Limb (tissue), 2 donors: Measurements from ENCODE around the gene FAM107B.
A peak's percentile ranks its signal among the peaks of the same experiment; 100 is the strongest.
"Not testable (repeated sequence)": the region's sequence is repeated elsewhere in the genome, so short reads cannot be mapped to it uniquely, and the experiment has no call there.

Experiments
- DNase-seq, 2 donors: peaks; one replicate each; pipeline ENCODE4 v3.0.0-alpha.2; 2016; ENCODE audit errors: extremely low spot score in 2 of 2

Gene FAM107B

DNA sequence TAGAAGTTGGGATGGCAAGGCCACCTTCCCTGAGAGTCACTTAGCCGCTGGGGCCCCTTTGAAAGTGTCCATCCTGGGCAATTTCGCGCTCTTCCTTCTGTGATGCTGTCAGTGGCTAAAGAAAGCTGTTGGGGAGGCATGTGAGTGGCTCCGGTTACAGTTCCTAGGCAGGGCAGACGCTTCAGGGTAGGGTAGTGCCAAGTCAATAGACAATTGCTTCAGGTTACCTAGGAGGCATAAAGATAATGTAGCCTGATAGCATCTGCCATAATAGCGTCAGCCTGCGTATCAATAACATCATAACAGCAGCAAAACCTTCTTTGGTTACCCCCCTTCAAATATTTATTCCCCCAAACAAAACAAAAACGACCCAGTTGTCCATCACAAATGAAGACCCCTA, at the start of gene FAM107B:
Gene FAM107B (minus strand): TSS at position 101 of the 400 bp plus-strand sequence. CDS start 234 bp downstream, outside the sequence.
- no peak for DNase-seq

GRCh38 chr10:14823966-14824365, 49.3 kb upstream of the FAM107B start:
- DNase-seq: no peak

DNA sequence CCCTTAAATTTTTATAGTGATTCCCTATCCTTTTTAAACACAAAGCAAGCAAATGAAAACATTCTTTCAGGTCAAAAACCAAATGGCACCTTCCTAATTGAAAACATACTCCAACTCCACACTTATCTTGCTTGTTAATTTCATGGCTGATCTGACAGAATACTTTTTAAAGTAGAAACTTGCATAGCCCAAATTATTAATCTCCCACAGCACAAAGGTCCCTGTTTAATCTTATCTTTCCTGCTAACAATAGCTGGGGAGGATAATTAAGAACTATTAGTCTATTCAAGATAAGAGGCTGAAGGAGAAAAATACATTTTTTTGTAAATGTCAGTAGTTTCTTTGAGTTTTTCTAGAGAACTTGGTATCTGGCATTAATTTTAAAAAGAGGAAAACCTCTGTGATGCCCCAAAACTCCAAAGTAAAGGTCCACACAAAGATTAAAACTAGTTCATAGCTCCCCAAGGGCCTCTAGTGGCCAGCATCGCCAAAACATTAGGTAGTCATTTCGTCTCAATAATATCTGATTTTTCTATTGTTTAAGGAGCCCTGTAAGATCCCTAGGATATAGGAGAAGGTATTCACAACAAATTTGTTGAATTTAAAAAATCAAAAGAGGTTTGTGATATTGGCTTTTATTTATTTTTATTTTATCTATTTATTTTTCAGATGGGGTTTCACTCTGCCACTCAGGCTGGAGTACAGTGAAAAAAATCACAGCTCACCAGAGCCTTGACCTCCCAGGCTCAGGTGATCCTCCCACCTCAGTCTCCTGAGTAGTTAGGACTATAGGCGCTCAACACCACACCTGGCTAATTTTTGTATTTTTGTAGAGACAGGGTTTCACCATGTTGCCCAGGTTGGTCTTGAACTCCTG, 48.4 kb upstream of the FAM107B start:
- peak; percentile 32 for DNase-seq

DNA sequence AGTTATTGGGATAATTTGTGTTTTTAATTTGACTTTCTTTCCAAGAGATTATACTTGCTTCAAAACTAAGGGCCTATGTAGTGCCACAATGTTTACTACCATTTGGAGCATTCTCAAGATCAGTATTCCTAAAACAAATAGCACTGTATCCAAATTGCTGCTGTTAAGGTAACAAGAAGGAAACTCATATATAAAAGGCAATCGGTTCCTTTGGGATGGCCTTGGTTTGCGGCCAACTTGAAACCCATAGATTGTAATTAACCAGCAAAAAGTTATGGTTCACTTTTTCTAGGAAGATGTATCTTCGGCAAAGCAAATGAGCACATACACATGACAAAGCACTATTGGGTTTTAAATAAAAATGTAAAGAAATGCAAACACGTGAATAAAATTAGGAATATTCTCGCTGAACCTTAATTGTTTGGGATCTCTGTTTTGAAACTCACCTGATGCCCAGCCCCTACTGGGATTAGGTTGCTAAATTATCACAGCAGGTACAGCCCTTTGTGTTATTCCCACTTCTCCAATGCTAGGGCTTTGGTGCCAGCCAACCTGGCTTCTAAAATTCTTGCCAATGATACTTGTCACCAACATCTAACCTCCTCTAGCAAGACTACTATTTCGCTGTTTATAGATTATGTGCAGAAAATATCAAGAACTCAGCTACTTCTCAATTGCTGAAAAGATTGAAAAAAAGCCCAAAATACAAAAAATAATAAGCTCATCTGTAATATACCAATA, 47.1 kb upstream of the FAM107B start:
- DNase-seq: no peak

GRCh38 chr10:14820775-14821154, 46.1 kb upstream of the FAM107B start:
- no peak for DNase-seq

- no peak for DNase-seq
These were observed 45.5 kb upstream of the FAM107B start for GRCh38 chr10:14820010-14820774.

DNA sequence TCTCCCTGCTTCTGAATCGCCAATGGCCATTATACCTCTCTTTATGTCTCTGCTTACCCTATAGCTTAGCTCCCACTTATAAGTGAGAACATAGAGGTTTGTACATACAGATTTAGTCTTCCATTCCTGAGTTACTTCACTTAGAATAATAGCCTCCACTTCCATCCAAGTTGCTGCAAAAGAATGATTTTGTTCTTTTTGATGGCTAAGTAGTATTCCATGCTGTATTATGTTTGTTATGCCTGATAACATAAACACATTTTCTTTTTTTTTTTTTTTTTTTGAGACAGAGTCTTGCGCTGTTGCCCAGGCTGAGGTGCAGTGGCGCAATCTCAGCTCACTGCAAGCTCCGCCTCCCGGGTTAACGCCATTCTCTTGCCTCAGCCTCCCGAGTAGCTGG, 42.0 kb upstream of the FAM107B start:
- DNase-seq: not testable (repeated sequence)

DNA sequence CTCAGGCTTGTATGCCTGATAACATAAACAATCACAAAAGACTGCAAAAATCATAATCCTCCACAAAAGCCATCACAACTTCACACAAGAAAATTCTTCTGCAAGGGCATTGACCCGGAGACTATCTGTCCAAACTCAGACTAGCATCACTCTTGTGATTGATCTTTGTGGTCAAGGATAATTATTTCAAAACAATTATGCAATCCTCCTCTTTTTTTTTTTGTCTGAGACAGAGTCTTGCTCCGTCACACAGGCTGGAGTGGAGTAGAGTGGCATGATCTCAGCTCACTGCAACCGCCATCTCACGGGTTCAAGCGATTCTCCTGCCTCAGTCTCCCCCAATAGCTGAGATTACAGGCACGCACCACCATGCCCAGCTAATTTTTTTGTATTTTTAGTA, 41.0 kb upstream of the FAM107B start:
- no peak for DNase-seq

- DNase-seq: no peak
These were observed 37.6 kb upstream of the FAM107B start for GRCh38 chr10:14812271-14812670.

GRCh38 chr10:14810969-14811953, 36.6 kb upstream of the FAM107B start:
- DNase-seq: no peak

DNA sequence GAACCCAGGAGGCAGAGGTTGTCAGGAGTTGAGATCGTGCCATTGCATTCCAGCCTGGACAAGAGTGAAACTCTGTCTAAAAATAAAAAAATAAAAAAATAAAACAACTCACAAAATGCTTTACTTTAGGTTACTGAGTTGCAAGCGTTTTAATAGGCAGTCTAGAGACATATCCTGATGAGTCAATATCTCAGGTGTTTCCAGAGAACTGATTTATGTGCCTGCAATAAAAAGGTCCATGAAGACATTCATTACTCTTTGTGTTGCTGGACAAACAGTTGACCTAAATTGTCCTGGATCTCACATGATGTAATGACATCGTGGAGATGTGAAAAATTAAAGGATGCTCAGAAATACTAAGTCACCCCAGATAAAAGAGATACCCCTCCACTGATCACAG, 31.6 kb upstream of the FAM107B start:
- DNase-seq: no peak

DNA sequence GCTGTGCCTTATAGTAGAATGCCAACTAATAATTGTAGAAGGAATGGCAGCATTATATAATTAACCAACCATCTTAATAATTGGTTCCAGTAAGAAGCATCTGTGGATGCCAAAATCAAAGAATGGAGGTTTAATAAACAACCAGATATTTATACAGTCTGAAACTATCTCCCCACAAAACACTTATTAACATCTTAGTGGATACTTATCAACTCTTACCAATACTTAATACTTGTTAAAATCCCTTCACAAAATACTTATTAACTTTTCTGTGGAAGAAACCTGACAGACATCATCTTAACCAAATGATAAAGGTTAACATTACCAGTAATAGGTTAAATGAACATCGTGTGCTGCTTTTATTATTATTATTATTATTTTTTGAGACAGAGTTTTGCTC, 29.1 kb upstream of the FAM107B start:
- DNase-seq: no peak

GRCh38 chr10:14801723-14802122, 27.0 kb upstream of the FAM107B start:
- DNase-seq: no peak

- DNase-seq: no peak
These were observed 25.7 kb upstream of the FAM107B start for GRCh38 chr10:14800397-14800796.

DNA sequence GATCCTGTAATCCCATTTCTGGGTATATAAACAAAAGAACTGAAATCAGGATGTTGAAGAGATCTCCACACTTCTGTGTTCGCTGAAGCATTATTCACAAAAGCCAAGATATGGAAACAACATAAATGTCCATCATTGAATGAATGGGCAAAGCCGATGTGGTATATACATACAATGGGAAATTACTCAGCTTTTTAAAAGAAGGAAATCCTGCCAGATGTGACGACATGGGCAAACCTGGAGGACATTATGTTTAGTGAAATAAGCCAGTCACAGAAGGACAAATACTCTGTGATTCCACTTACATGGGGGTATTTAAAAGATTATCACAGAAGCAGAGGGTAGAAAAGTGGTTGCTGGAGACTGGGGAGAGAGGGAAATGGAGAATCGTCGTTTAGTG, 23.9 kb upstream of the FAM107B start:
- DNase-seq: no peak

DNA sequence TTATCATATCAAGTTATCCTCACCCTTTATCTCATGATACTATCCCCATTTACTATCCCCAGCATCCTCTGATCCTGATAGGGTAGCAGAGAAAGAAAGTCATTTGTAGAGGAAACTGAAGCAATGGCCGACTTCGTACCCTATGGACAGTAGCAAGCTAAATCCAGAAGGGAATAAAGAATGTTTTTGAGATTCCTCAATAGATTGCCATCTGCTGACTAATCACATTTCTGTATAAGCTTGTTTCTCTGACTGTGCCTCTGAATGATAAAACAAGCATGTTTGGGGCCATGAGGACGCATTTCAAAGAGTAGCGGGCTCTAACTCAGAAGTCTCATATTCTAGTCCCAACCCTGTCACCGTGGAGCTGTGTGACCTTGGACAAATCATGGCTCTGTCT, 13.2 kb upstream of the FAM107B start:
- DNase-seq: no peak

- DNase-seq: no peak
These were observed 9.9 kb upstream of the FAM107B start for GRCh38 chr10:14784459-14785055.

DNA sequence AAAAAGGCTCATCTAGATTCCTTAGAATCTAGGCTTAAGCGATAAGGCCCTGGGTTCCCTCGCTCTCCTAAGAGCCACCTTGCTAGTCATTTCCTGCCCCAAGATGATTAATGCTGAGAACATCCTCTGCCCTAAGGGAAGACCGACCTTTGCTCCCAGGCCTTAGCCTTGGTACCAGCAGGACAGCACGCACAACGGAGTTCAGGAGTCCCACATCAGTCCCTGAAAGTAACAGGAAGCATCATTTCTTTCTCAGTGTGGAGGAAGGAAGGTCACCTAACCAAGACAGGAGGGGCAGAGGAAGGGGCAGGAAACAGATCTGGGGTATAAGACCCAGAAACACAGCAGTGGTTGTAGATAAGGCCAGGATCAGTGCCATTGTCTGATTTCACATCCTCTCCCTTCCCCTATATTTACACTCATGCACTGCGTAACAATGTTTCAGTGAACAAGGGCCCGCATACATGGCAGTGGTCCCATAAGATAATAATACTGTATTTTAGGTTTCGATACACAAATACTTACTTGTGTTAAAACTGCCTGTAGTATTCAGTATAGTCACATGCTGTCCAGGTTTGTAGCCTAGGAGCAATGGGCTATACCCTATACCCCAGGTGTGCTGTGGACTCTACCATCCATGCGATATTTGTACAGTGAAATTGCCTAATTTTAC, 8.1 kb upstream of the FAM107B start:
- DNase-seq: no peak

DNA sequence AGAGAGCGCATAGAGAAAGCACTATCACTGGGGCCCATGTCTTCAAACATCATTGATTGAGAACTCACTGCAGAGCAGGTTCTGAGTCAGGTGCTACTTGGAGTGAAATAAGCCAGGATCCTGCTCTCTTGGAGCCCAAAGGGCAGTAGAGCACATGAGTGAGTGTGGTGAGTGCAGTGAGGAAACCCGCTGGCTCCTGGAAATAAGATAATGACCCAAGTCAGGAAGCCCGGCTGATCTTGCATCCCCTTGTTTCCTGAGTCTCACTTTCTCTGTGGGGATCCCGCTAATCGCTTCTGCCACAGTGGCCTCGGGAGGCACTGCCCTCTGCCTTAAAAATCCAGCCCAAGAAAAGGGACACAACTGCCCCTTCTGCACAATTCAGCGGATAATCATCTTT, 7.1 kb upstream of the FAM107B start:
- DNase-seq: no peak
